ENCODE data around the gene SGPL1.

DNA sequence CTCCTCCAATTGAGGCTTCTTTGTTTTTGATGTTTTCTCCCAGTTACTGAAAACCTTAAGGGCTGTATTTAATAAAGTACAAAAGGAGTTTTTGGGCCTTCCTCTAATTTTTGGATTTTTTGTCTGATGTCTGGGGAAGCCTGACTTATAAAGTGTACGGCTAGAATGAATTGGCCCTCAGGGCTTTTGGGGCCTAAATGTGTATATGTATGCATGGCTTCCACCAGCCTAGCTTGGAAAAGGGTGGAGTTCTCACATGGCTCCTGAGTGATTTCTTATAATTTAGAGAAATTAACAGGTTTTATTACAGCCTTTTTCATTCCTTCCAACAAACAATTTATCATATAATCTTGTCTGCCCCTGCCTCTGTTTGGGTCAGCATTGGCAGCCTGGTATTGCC is 20.1 kb upstream of the SGPL1 start:
- TF ChIP-seq, protein P1, sequence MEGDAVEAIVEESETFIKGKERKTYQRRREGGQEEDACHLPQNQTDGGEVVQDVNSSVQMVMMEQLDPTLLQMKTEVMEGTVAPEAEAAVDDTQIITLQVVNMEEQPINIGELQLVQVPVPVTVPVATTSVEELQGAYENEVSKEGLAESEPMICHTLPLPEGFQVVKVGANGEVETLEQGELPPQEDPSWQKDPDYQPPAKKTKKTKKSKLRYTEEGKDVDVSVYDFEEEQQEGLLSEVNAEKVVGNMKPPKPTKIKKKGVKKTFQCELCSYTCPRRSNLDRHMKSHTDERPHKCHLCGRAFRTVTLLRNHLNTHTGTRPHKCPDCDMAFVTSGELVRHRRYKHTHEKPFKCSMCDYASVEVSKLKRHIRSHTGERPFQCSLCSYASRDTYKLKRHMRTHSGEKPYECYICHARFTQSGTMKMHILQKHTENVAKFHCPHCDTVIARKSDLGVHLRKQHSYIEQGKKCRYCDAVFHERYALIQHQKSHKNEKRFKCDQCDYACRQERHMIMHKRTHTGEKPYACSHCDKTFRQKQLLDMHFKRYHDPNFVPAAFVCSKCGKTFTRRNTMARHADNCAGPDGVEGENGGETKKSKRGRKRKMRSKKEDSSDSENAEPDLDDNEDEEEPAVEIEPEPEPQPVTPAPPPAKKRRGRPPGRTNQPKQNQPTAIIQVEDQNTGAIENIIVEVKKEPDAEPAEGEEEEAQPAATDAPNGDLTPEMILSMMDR (IDR thresholded peaks at IDR 0.05) = no peak
- TF ChIP-seq POLR2A (IDR thresholded peaks at IDR 0.05; ENCODE audit: low read depth) (no peak), EP300 (IDR thresholded peaks at IDR 0.05) (no peak)

Measured in esophagus muscularis mucosa (tissue), 4 donors.